Nephron progenitor cell (in vitro differentiated cells): ENCODE results near the gene ZNF607.
"Not testable (repeated sequence)": the region's sequence is repeated elsewhere in the genome, so short reads cannot be mapped to it uniquely, and the experiment has no call there.

Source experiments
- DNase-seq: peaks from one replicate; pipeline ENCODE4 v3.0.0; 2021
- H3K27ac Mint-ChIP-seq: 2 replicates; pipeline ENCODE4 v1.8.0; 2021; ENCODE audit warnings: mild to moderate bottlenecking, moderate library complexity, mixed read lengths
- H3K27me3 Mint-ChIP-seq: 2 replicates; pipeline ENCODE4 v1.8.0; 2021; ENCODE audit warnings: mild to moderate bottlenecking, low read depth, mixed read lengths; ENCODE audit not compliant: poor library complexity
- H3K36me3 Mint-ChIP-seq: 2 replicates; pipeline ENCODE4 v1.8.0; 2021; ENCODE audit warnings: low read depth, mixed read lengths
- H3K4me1 Mint-ChIP-seq: 2 replicates; pipeline ENCODE4 v1.8.0; 2021; ENCODE audit warnings: mixed read lengths
- H3K4me3 Mint-ChIP-seq: 2 replicates; pipeline ENCODE4 v1.8.0; 2021; ENCODE audit warnings: mild to moderate bottlenecking, moderate library complexity, mixed read lengths
- H3K9me3 Mint-ChIP-seq: 2 replicates; pipeline ENCODE4 v1.8.0; 2021; ENCODE audit warnings: mild to moderate bottlenecking, moderate library complexity, mixed read lengths
- TF ChIP-seq, protein P1 (sequence below): fragments of 200-600 bp; sonication (generic); IDR thresholded peaks from 2 replicates; pipeline ENCODE4 v1.5.0; 2021; ENCODE audit warnings: antibody characterized with exemption

ZNF607 gene

GRCh38 chr19:37692956-37693620, 26.5 kb downstream of the ZNF607 start:
- peaks cover 73% of the 10 kb centered on the region for H3K9me3 Mint-ChIP-seq
- no peak overlapping the region for H3K27ac Mint-ChIP-seq
- H3K27me3 Mint-ChIP-seq = peaks cover 5% of the 10 kb centered on the region
- H3K36me3 Mint-ChIP-seq = peaks cover 68% of the 10 kb centered on the region
- peaks cover 9% of the 10 kb centered on the region for H3K4me1 Mint-ChIP-seq
- peak overlapping the region; percentile 52 for H3K4me3 Mint-ChIP-seq
- no peak for DNase-seq
- TF ChIP-seq, protein P1, sequence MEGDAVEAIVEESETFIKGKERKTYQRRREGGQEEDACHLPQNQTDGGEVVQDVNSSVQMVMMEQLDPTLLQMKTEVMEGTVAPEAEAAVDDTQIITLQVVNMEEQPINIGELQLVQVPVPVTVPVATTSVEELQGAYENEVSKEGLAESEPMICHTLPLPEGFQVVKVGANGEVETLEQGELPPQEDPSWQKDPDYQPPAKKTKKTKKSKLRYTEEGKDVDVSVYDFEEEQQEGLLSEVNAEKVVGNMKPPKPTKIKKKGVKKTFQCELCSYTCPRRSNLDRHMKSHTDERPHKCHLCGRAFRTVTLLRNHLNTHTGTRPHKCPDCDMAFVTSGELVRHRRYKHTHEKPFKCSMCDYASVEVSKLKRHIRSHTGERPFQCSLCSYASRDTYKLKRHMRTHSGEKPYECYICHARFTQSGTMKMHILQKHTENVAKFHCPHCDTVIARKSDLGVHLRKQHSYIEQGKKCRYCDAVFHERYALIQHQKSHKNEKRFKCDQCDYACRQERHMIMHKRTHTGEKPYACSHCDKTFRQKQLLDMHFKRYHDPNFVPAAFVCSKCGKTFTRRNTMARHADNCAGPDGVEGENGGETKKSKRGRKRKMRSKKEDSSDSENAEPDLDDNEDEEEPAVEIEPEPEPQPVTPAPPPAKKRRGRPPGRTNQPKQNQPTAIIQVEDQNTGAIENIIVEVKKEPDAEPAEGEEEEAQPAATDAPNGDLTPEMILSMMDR = no peak

DNA sequence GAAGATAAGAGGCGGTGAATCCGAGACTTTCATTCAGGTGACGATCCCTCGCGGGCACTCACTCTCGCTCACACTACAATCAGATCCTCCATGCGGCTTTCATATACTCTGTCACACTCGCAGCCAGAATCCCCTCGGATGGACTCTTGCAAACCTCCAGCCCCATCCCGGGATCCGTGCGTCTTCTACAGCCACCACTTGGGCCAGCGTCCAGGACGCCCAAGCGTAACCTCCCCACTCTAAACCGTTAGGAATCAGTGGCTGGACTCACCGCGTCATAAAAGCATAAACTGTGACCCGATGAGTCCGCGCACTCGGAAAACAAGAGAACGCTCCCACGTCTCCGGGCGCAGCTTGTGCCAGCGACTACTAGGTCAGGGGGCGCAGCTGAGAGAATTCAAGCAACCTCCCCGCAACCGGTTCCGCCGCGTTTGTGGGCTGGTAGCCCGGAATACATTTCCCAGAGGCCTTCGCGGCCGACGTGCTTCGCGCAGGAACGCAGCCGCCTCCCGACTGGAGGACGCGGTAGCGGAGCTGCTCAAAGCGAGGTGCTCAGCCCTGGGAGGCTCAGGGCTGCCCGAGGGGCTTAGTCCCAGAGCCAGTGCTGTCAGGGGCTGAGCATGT, 27.6 kb downstream of the ZNF607 start:
- H3K9me3 Mint-ChIP-seq = peaks cover 73% of the 10 kb centered on the region
- DNase-seq = peak; percentile 66
- H3K4me1 Mint-ChIP-seq = peaks cover 9% of the 10 kb centered on the region
- TF ChIP-seq, protein P1 = no peak
- H3K4me3 Mint-ChIP-seq = peak overlapping the region; percentile 93
- H3K27ac Mint-ChIP-seq = peak overlapping the region; percentile 87
- H3K27me3 Mint-ChIP-seq = peaks cover 5% of the 10 kb centered on the region
- peaks cover 65% of the 10 kb centered on the region for H3K36me3 Mint-ChIP-seq

- Mint-ChIP-seq H3K27ac (no peak overlapping the region), H3K4me1 (no peaks in the 10 kb centered on the region), H3K4me3 (no peak overlapping the region), H3K27me3 (peaks cover 2% of the 10 kb centered on the region), H3K9me3 (peaks cover 78% of the 10 kb centered on the region), H3K36me3 (peaks cover 67% of the 10 kb centered on the region)
- TF ChIP-seq, protein P1 = no peak
- no peak for DNase-seq
These were observed 36.0 kb downstream of the ZNF607 start for GRCh38 chr19:37683520-37683919.

DNA sequence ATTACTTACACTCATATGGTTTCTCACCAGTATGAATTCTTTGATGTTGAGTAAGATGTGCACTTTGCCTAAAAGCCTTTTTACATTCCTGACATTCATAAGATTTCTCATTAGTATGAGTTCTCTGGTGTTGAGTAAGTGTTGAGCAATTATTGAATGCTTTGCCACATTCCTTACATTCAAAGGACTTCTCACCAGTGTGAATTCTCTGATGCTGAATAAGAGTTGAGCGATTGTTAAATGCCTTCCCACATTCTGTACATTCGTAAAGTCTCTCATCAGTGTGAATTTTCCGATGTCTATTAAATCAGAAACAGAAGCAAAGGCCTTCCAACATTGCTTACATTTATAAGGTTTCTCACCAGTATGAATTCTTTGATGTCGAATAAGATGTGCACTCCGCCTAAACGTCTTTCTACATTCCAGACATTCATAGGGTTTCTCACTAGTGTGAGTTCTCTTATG, 50.1 kb downstream of the ZNF607 start:
- Mint-ChIP-seq H3K36me3 (peaks cover 22% of the 10 kb centered on the region), H3K4me1 (no peaks in the 10 kb centered on the region), H3K27ac (no peak overlapping the region), H3K27me3 (no peaks in the 10 kb centered on the region), H3K4me3 (no peak overlapping the region), H3K9me3 (peaks cover 96% of the 10 kb centered on the region)
- TF ChIP-seq, protein P1 = no peak
- no peak for DNase-seq

DNA sequence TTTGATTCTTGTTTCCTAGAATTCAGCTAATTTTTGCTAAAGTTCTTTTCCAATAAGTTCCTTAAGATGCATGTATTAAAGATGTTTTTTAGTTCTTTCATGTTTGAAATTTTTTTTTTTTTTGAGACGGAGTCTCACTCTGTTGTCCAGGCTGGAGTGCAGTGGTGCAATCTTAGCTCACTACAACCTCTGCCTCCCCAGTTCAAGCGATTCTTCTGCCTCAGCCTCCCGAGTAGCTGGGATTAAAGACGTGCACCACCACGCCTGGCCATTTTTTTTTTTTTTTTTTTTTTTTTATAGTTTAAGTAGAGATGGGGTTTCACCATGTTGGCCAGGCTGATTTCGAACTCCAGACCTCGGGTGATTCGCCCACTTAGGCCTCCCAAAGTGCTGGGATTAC, 62.4 kb downstream of the ZNF607 start:
- Mint-ChIP-seq H3K9me3 (peaks cover 84% of the 10 kb centered on the region), H3K4me1 (peaks cover 20% of the 10 kb centered on the region), H3K27me3 (peaks cover 14% of the 10 kb centered on the region), H3K4me3 (peak overlapping the region; percentile 87), H3K36me3 (peaks cover 73% of the 10 kb centered on the region)
- not testable (repeated sequence) for DNase-seq, H3K27ac Mint-ChIP-seq

DNA sequence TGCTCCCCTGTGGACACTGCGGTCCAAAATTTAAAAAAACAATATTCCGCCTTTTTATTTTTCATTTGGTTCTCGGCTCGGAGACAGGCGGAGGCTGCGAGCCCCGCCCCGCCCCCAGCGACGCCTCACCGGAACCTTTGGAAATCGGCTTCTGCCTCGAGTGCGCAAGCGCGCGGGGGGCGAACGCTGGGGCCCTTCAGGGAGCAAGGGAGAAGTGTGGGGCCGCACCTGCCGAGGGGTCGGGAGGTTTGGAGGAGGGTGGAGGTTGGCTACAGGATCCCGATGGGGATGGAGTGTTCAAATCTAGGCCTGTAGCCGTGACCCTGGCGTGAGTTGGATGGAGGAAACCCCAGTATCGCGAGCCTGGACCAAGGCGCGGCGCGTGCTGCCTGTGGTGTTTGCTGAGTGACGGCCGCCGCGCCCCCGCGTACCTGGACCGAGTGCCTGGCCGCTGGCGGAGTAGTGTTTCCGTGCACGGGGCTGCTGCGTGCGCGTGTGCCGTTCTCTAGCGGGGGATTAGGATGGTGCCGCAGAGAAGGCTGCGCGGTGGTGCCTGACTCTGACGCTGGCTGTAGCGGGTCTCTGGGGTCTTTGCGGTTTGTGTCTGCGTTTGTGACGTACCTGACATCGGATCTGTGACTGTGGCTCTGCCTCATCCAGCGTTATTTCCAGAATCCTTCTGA, 63.7 kb downstream of the ZNF607 start:
- peaks cover 20% of the 10 kb centered on the region for H3K4me1 Mint-ChIP-seq
- H3K27me3 Mint-ChIP-seq = peaks cover 14% of the 10 kb centered on the region
- H3K27ac Mint-ChIP-seq = peak overlapping the region; percentile 97
- DNase-seq = peak; percentile 86
- H3K36me3 Mint-ChIP-seq = peaks cover 78% of the 10 kb centered on the region
- peak overlapping the region; percentile 87 for H3K4me3 Mint-ChIP-seq
- H3K9me3 Mint-ChIP-seq = peaks cover 84% of the 10 kb centered on the region
- TF ChIP-seq, protein P1 = no peak
